Fibroblast of lung (primary cell): ENCODE results near the gene HOXC9. TPM values are rescaled to one million over a fixed set of nuclear protein-coding genes. Genes with fewer than 3 reads are reported as not detected.

Experiments
- DNase-seq, 2 donors: peaks; one replicate each; pipeline versions ENCODE4 v3.0.0 to v3.0.0-alpha.2; 2010; ENCODE audit warnings: low read depth in 2 of 2
- H2AFZ ChIP-seq: 2 replicates; pipeline ENCODE4 v1.5.1; 2012; ENCODE audit warnings: low read length, control low read depth, inconsistent platforms
- H3K27ac ChIP-seq: 2 replicates; pipeline ENCODE4 v1.5.1; 2011; ENCODE audit warnings: low read length, control low read depth; ENCODE audit not compliant: insufficient read depth
- H3K27me3 ChIP-seq: 2 replicates; pipeline ENCODE4 v1.5.1; 2011; ENCODE audit warnings: mild to moderate bottlenecking, low read length; ENCODE audit not compliant: control insufficient read depth, insufficient read depth
- H3K36me3 ChIP-seq: 2 replicates; pipeline ENCODE4 v1.5.1; 2011; ENCODE audit warnings: low read length; ENCODE audit not compliant: control insufficient read depth, insufficient read depth
- H3K4me1 ChIP-seq: 2 replicates; pipeline ENCODE4 v1.5.1; 2011; ENCODE audit warnings: low read length; ENCODE audit not compliant: control insufficient read depth, insufficient read depth; ENCODE audit errors: extremely low read depth
- H3K4me2 ChIP-seq: 2 replicates; pipeline ENCODE4 v1.5.1; 2011; ENCODE audit warnings: low read length, control low read depth; ENCODE audit not compliant: insufficient read depth; ENCODE audit errors: extremely low read depth
- H3K4me3 ChIP-seq, 4 experiments: fragments of 200-600 bp in 1 of 4; sonication (generic) in 1 of 4; replicated peaks in 1 of 4; 2 replicates each; pipeline ENCODE4 v1.5.1; 2011 to 2016; ENCODE audit warnings: low read length in 4 of 4, low read depth in 3 of 4, mild to moderate bottlenecking in 3 of 4, control low read depth in 2 of 4, inconsistent platforms in 1 of 4, mixed read lengths in 1 of 4; ENCODE audit not compliant: insufficient read depth in 1 of 4; ENCODE audit errors: control extremely low read depth in 1 of 4
- H3K79me2 ChIP-seq: 2 replicates; pipeline ENCODE4 v1.5.1; 2012; ENCODE audit warnings: mild to moderate bottlenecking, low read length, inconsistent platforms; ENCODE audit not compliant: control insufficient read depth, insufficient read depth
- H3K9ac ChIP-seq: 2 replicates; pipeline ENCODE4 v1.5.1; 2011; ENCODE audit warnings: mild to moderate bottlenecking, low read length, control low read depth; ENCODE audit not compliant: insufficient read depth
- H3K9me3 ChIP-seq: 2 replicates; pipeline ENCODE4 v1.5.1; 2012; ENCODE audit warnings: low read depth, low read length; ENCODE audit not compliant: control insufficient read depth, insufficient read depth
- H4K20me1 ChIP-seq: 2 replicates; pipeline ENCODE4 v1.5.1; 2011; ENCODE audit warnings: low read length; ENCODE audit not compliant: control insufficient read depth, insufficient read depth; ENCODE audit errors: extremely low read depth
- EZH2 ChIP-seq: IDR thresholded peaks from 2 replicates; pipeline ENCODE4 v1.5.1; 2012; ENCODE audit warnings: low read length, control low read depth, mild to moderate bottlenecking; ENCODE audit errors: missing control alignments
- polyA plus RNA-seq, 2 donors: library from polyadenylated mRNA; depleted of rRNA in 1 of 2; stranded (reverse) in 1 of 2; unstranded in 1 of 2; fragments of >200 nt; gene quantifications; 2 replicates each; pipeline ENCODE4 v1.2.1, GENCODE V29; 2011 to 2012; ENCODE audit warnings: missing spikeins in 1 of 2
- total RNA-seq: library from RNA; depleted of rRNA; stranded (reverse); fragments of >200 nt; gene quantifications from 2 replicates; pipeline ENCODE4 v1.2.1, GENCODE V29; 2014
- TF ChIP-seq, protein P1 (sequence below), 2 donors: IDR thresholded peaks in 1 of 2; conservative IDR thresholded peaks in 1 of 2; 1 replicate in 1 of 2; 2 replicates in 1 of 2; pipeline ENCODE4 v1.5.1; 2011 to 2012; ENCODE audit warnings: low read length in 2 of 2, control low read depth in 1 of 2, inconsistent platforms in 1 of 2, low read depth in 1 of 2, mild to moderate bottlenecking in 1 of 2

The HOXC9 gene
- total and polyA plus RNA-seq, 2 donors (not counting 1 experiment from before 2014, with no cell fraction given): 0.24 TPM; not detected in 1

DNA sequence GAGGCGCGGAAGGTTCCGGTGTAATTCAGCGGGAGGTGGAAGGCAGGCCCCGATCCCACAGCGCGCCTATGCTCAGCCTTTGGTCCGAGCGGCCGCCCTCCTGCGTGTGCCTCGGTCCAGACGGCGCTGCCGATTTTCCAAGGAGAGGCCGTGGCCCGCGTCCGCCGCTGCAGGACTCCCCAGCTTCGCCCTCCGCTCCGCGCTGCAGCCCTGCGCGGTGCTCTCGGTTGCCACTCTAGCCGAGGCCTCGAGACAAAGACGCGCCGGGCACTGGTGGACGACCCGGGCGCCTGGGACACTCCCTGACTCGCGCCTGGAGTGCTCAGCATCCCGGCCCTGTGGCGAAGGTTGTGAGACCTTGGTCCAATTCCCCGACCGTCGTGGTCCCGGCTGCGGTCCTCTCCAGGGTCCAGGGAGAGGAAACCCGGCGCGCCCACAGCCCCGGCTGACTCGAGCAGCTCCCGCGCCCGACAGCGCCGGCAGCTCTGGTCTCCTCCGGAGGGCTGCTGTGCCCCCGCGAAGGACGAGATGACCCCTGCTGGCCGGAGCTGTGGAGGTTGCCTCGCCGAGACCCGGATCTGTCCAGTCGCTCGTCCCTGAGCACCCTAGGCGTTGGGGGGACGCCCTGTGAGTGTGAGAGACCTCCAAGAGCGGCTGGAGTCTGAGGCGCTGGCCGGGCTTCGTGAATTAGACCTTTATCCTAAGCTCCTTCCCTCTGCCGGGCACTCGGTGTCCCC, 38.8 kb upstream of the HOXC9 start:
- no peak for DNase-seq
- no peaks in the 10 kb centered on the region for H3K9me3 ChIP-seq
- H3K27me3 ChIP-seq: peaks cover 95% of the 10 kb centered on the region
- no peaks in the 10 kb centered on the region for H3K4me1 ChIP-seq
- no peak overlapping the region for H3K4me2 ChIP-seq
- TF ChIP-seq, protein P1, sequence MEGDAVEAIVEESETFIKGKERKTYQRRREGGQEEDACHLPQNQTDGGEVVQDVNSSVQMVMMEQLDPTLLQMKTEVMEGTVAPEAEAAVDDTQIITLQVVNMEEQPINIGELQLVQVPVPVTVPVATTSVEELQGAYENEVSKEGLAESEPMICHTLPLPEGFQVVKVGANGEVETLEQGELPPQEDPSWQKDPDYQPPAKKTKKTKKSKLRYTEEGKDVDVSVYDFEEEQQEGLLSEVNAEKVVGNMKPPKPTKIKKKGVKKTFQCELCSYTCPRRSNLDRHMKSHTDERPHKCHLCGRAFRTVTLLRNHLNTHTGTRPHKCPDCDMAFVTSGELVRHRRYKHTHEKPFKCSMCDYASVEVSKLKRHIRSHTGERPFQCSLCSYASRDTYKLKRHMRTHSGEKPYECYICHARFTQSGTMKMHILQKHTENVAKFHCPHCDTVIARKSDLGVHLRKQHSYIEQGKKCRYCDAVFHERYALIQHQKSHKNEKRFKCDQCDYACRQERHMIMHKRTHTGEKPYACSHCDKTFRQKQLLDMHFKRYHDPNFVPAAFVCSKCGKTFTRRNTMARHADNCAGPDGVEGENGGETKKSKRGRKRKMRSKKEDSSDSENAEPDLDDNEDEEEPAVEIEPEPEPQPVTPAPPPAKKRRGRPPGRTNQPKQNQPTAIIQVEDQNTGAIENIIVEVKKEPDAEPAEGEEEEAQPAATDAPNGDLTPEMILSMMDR (conservative IDR thresholded peaks at IDR 0.05 in 1 of 2, IDR thresholded peaks at IDR 0.05 in 1 of 2; ENCODE audit: low read depth in 1 of 2, low read length in 2 of 2): no peak
- peak; percentile 78 for TF ChIP-seq EZH2
- no peak overlapping the region for H2AFZ ChIP-seq
- H3K4me3 ChIP-seq: no peak overlapping the region
- H3K27ac ChIP-seq: no peak overlapping the region
- H3K36me3 ChIP-seq: no peaks in the 10 kb centered on the region
- H4K20me1 ChIP-seq: no peaks in the 10 kb centered on the region
- no peak overlapping the region for H3K9ac ChIP-seq
- no peaks in the 10 kb centered on the region for H3K79me2 ChIP-seq

DNA sequence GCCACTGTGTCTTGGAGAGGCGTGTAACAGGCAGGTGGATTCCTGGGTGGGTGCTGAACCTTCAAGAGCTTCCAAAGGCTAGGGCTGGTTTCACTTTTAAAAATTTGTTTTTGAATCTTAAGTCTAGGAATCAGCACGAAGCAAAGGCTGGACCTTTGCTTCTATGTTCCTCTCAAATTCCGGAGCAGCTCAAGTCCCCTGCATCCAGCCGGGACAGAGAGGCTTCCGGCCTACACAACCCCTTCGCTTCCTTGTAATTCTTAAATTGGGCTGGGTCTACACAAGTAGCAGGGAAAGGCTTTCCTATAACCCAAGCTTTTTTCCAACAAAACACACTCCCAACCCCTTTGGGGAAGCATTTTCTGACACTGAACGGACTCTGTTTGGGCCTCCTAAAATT, 37.0 kb upstream of the HOXC9 start:
- H3K4me2 ChIP-seq: no peak overlapping the region
- no peaks in the 10 kb centered on the region for H3K36me3 ChIP-seq
- TF ChIP-seq, protein P1 (conservative IDR thresholded peaks at IDR 0.05 in 1 of 2, IDR thresholded peaks at IDR 0.05 in 1 of 2; ENCODE audit: low read depth in 1 of 2, low read length in 2 of 2): no peak
- TF ChIP-seq EZH2: no peak
- no peaks in the 10 kb centered on the region for H3K4me1 ChIP-seq
- H3K79me2 ChIP-seq: no peaks in the 10 kb centered on the region
- peaks cover 95% of the 10 kb centered on the region for H3K27me3 ChIP-seq
- H3K9ac ChIP-seq: no peak overlapping the region
- H3K27ac ChIP-seq: no peak overlapping the region
- H3K9me3 ChIP-seq: no peaks in the 10 kb centered on the region
- DNase-seq: no peak
- H2AFZ ChIP-seq: no peak overlapping the region
- H3K4me3 ChIP-seq: no peak overlapping the region
- H4K20me1 ChIP-seq: no peaks in the 10 kb centered on the region

DNA sequence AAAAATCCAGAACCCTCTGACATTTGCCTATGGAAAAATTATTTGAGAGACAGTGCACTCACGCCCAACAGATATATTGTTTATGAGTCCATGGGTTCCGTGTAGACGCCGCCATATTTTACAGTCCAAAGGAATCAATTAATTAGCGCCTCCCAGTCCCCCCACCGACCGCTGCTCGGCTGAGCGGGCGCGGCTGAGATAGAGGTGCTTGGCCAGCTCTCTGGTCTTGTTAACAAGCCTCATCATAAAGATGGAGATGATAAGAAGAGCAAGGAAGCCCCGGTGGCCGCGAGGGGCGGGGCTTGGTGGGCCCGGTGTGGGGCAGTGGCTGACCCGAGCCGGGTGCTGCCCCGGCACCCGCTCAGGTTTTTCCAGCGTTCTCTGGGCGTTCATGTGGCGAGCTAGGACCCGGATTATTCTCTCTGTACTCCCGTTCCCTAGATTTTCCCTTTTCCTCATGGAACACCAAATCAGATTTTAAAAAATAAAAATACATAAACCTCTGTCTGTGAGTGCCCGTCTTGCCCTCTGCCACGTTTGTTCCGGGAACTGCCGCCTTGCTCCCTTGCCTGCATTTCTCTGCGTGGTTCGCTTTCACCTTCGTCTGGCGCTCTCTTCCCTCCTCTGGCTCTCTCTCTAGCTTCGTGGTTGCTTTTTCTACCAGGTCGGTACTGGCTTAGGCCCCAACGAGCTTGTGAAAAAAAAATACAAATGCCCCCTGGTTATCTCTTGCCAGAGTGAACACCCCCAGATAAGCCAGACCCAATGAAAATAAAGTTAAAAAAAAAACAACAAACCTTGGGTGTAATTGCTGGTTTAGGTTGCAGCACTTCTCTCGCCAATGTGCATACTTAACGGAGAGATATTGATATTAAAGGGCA, 36.3 kb upstream of the HOXC9 start:
- Histone ChIP-seq H3K27me3 (peaks cover 94% of the 10 kb centered on the region), H3K9ac (no peak overlapping the region), H3K27ac (no peak overlapping the region)

More for the DNA sequence above, 36.3 kb upstream of the HOXC9 start:
- Histone ChIP-seq H3K36me3 (no peaks in the 10 kb centered on the region), H3K4me2 (no peak overlapping the region), H3K4me3 (no peak overlapping the region), H3K4me1 (no peaks in the 10 kb centered on the region), H4K20me1 (no peaks in the 10 kb centered on the region), H3K79me2 (no peaks in the 10 kb centered on the region), H3K9me3 (no peaks in the 10 kb centered on the region), H2AFZ (no peak overlapping the region)
- no peak for DNase-seq
- TF ChIP-seq, protein P1 (conservative IDR thresholded peaks at IDR 0.05 in 1 of 2, IDR thresholded peaks at IDR 0.05 in 1 of 2; ENCODE audit: low read depth in 1 of 2, low read length in 2 of 2): no peak
- peak; percentile 57 for TF ChIP-seq EZH2
